ENCODE results near the gene HMGN5. TPM values are rescaled to one million over a fixed set of nuclear protein-coding genes. Genes with fewer than 3 reads are reported as not detected.

HMGN5 gene
- 1.6 and 2.0 TPM in 2 replicates for total RNA-seq

- DNase-seq (ENCODE audit: low read depth, low spot score) = peak; percentile 47
Measured at GRCh38 chrX:81201671-81202455, at the start of gene HMGN5, which contains the start of gene SH3BGRL. HMGN5 (minus strand) TSS chrX:81201913; CDS start chrX:81121549, 80,364 bp downstream. SH3BGRL (plus strand) TSS chrX:81202102; CDS start chrX:81202201, 99 bp downstream.

GRCh38 chrX:81241753-81242152 lies 40.0 kb upstream of the HMGN5 start:
- no peak for DNase-seq (ENCODE audit: low read depth, low spot score)

GRCh38 chrX:81240701-81241331 lies 39.1 kb upstream of the HMGN5 start:
- DNase-seq (ENCODE audit: low read depth, low spot score) = no peak

GRCh38 chrX:81238166-81238565 lies 36.5 kb upstream of the HMGN5 start:
- no peak for DNase-seq (ENCODE audit: low read depth, low spot score)

GRCh38 chrX:81237516-81237915 lies 35.8 kb upstream of the HMGN5 start:
- DNase-seq (ENCODE audit: low read depth, low spot score) = no peak

- DNase-seq (ENCODE audit: low read depth, low spot score) = no peak
Measured at GRCh38 chrX:81232218-81232617, 30.5 kb upstream of the HMGN5 start.

GRCh38 chrX:81231476-81231875 lies 29.8 kb upstream of the HMGN5 start:
- no peak for DNase-seq (ENCODE audit: low read depth, low spot score)

- DNase-seq (ENCODE audit: low read depth, low spot score) = no peak
Measured at GRCh38 chrX:81229901-81230300, 28.2 kb upstream of the HMGN5 start.

GRCh38 chrX:81229229-81229628 lies 27.5 kb upstream of the HMGN5 start:
- no peak for DNase-seq (ENCODE audit: low read depth, low spot score)

GRCh38 chrX:81215685-81216084 lies 14.0 kb upstream of the HMGN5 start:
- no peak for DNase-seq (ENCODE audit: low read depth, low spot score)

- no peak for DNase-seq (ENCODE audit: low read depth, low spot score)
Measured at GRCh38 chrX:81208916-81209315, 7.2 kb upstream of the HMGN5 start.

- no peak for DNase-seq (ENCODE audit: low read depth, low spot score)
Measured at GRCh38 chrX:81206476-81206875, 4.8 kb upstream of the HMGN5 start.

- no peak for DNase-seq (ENCODE audit: low read depth, low spot score)
Measured at GRCh38 chrX:81205551-81205950, 3.8 kb upstream of the HMGN5 start.

GRCh38 chrX:81202943-81203342 lies 1.2 kb upstream of the HMGN5 start:
- DNase-seq (ENCODE audit: low read depth, low spot score) = no peak

GRCh38 chrX:81202456-81202819 lies 725 bp upstream of the HMGN5 start:
- DNase-seq (ENCODE audit: low read depth, low spot score) = no peak

- no peak for DNase-seq (ENCODE audit: low read depth, low spot score)
Measured at GRCh38 chrX:81201071-81201470, 642 bp downstream of the HMGN5 start.

GRCh38 chrX:81195712-81196111 lies 6.0 kb downstream of the HMGN5 start:
- DNase-seq (ENCODE audit: low read depth, low spot score) = peak; percentile 3

- no peak for DNase-seq (ENCODE audit: low read depth, low spot score)
Measured at GRCh38 chrX:81195259-81195658, 6.5 kb downstream of the HMGN5 start.

GRCh38 chrX:81174286-81174685 lies 27.4 kb downstream of the HMGN5 start:
- no peak for DNase-seq (ENCODE audit: low read depth, low spot score)

GRCh38 chrX:81168391-81168790 lies 33.3 kb downstream of the HMGN5 start:
- no peak for DNase-seq (ENCODE audit: low read depth, low spot score)

- peak; percentile 79 for DNase-seq (ENCODE audit: low read depth, low spot score)
Measured at GRCh38 chrX:81121513-81122363, 80.0 kb downstream of the HMGN5 start.

GRCh38 chrX:81120936-81121371 lies 80.8 kb downstream of the HMGN5 start:
- peak; percentile 8 for DNase-seq (ENCODE audit: low read depth, low spot score)

All from pulmonary artery endothelial cell (primary cell).